Epithelial cell of esophagus (primary cell): Measurements from ENCODE around the gene GLRX3.

Source experiments
- DNase-seq: peaks from one replicate; pipeline ENCODE4 v3.0.0; 2010; ENCODE audit warnings: low read depth
- H3K4me3 ChIP-seq: 2 replicates; pipeline ENCODE4 v1.5.1; 2011; ENCODE audit warnings: mild to moderate bottlenecking, low read length, control low read depth
- TF ChIP-seq, protein P1 (sequence below): IDR thresholded peaks from 2 replicates; pipeline ENCODE4 v1.5.1; 2011; ENCODE audit warnings: low read depth, mild to moderate bottlenecking, low read length, control low read depth, inconsistent platforms; ENCODE audit not compliant: insufficient read depth; ENCODE audit errors: missing control alignments

The GLRX3 gene

DNA sequence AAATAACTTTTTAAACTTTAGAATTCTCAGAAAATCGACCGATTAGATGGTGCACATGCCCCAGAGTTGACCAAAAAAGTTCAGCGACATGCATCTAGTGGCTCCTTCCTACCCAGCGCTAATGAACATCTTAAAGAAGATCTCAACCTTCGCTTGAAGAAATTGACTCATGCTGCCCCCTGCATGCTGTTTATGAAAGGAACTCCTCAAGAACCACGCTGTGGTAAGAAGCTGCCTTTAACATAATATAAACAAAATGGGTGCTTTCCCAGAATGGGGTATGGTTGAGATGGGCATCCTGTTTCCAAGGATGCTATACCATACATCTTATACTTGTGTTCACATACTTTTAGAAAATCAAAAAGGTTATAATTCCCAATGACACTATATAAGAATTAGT, 24.6 kb downstream of the GLRX3 start:
- TF ChIP-seq, protein P1, sequence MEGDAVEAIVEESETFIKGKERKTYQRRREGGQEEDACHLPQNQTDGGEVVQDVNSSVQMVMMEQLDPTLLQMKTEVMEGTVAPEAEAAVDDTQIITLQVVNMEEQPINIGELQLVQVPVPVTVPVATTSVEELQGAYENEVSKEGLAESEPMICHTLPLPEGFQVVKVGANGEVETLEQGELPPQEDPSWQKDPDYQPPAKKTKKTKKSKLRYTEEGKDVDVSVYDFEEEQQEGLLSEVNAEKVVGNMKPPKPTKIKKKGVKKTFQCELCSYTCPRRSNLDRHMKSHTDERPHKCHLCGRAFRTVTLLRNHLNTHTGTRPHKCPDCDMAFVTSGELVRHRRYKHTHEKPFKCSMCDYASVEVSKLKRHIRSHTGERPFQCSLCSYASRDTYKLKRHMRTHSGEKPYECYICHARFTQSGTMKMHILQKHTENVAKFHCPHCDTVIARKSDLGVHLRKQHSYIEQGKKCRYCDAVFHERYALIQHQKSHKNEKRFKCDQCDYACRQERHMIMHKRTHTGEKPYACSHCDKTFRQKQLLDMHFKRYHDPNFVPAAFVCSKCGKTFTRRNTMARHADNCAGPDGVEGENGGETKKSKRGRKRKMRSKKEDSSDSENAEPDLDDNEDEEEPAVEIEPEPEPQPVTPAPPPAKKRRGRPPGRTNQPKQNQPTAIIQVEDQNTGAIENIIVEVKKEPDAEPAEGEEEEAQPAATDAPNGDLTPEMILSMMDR: no peak
- no peak overlapping the region for H3K4me3 ChIP-seq
- no peak for DNase-seq

DNA sequence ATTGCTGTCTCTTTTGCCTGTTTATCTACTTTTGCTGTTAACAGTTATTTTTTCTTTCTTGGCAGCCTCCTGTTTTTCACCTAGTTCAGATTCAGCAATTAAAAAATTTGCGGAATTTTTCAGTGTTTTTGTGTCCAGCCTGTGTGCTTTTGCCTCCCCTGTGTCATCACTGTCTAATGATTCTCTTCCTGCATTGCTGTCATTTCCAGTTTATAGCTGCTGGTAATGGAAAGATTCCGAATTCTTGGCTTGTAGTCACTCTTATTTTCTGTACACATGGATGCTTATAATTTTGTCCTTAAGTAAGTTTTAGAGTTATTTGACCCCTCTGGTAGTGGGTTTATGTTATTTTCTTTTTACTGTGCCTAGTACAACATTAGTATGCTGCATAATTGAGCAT, 25.1 kb downstream of the GLRX3 start:
- H3K4me3 ChIP-seq: no peak overlapping the region
- TF ChIP-seq, protein P1: no peak
- no peak for DNase-seq

DNA sequence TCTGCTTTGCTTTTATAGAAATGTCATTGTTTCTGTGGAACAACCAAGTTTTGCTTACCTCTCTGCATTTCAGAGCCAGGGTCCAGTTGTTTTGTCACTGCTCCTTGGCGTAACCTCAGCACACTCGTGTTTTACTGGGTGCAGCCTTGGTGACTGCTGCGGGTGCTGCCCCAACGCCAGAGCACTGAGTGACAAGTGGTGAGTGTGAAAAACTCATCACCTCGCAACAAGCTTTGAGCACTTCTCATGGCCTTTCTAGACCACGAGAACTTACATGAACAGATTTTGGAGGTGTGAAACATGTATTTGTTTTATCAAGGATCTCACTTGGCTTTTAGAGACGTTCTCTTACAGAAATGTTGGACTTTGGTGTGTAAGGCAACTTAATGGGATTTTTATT, 31.0 kb downstream of the GLRX3 start:
- no peak overlapping the region for H3K4me3 ChIP-seq
- DNase-seq: no peak
- TF ChIP-seq, protein P1: no peak

DNA sequence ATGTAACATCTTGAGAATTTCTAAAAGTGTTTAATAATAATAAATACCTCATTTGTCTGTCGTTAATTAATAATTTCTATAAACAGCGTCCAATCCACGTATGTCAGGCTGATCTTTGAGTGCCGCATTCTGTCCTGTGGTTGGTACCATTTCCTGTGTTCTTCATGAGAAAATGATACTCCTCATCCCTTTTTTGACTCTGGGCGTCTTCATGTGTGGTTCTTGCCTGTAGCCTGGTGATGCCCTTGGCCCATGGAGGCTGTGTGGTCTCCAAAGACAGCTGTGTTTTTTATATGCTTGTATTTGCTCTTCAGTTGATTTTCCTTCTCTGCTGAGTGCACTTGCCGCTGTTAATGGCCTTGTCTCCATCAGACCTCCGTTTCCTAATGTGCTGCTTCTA, 31.5 kb downstream of the GLRX3 start:
- no peak for DNase-seq
- TF ChIP-seq, protein P1: no peak

DNA sequence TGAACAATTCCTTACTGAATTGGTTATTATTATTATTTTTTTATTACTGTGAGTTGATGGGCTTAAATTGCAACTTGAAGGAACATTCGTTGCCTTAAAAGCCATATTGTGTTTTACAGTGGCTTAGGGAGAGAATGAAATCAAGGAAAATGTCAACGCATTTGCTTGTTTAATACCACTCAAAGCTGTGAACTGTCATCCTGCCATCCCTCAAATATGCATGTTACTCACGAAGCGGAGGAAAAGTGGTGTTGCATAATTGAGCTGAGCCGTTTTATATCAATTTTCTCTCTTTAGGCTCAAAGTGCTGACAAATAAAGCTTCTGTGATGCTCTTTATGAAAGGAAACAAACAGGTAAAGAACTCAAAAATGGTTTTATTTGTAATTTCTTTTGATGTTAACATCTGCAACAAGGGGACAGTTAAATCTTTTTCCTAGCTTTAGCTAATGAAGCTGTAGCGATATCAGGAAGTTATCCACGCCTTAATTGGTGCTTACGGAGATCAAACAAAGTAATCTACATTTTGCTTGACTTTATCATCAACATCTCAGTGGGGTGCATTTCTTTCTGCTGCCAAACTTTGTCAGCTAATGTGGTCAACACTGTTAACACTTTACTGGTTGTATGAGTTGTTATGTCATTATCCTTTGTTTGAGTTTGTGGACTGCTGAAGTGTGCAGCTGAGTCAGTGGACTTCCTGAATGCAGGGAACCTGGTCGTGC, 33.1 kb downstream of the GLRX3 start:
- TF ChIP-seq, protein P1: no peak
- no peak for DNase-seq
- no peak overlapping the region for H3K4me3 ChIP-seq

More for the DNA sequence above, 31.5 kb downstream of the GLRX3 start:
- no peak overlapping the region for H3K4me3 ChIP-seq

DNA sequence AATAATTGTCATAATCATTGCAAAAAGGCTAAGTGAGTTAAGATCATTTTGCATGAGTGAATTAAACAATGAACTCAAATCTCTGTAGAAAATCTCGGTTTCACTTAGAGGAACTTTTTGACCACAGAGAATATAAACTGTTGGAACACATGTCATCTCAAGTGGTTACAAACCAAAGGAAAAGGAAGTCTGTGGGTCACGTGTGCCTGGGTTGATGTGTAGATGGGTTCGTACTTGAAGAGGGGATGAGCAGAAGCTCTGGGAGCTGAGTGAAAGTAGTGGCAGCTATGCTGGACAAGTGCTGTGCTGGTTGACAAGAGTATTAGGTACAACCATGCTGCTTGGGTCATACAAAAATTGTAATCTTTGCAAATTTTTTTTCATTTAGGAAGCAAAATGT, 35.0 kb downstream of the GLRX3 start:
- DNase-seq: no peak
- H3K4me3 ChIP-seq: no peak overlapping the region
- TF ChIP-seq, protein P1: no peak

DNA sequence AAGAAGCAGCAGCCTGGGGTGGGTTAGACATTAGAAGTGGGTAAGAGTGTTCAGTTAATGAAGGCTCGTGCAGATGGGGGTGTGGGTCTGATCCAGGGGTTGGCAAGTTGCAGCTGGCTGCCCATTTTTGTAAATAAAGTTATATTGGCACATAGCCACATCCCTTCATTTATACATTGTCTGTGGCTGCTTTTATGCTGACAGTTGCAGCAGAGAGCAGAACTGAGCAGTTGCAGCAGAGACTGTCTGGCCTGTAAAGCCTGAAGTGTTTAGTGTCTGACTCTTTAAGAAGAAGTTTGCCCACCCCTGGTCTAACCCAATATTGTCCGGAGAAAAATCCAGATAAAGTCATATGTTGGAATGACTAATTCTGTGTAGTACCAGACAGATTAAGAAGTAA, 38.1 kb downstream of the GLRX3 start:
- no peak for DNase-seq
- TF ChIP-seq, protein P1: no peak
- no peak overlapping the region for H3K4me3 ChIP-seq
